Vagina (tissue), 2 donors: ENCODE measurements around the gene MB21D2.

ENCODE experiments used
- POLR2A ChIP-seq, 2 donors: fragments of 450-650 bp; IDR thresholded peaks; one replicate each; pipeline ENCODE4 v1.6.1; 2017; ENCODE audit warnings: antibody characterized with exemption in 2 of 2, mild to moderate bottlenecking in 2 of 2, moderate library complexity in 2 of 2
- POLR2AphosphoS5 ChIP-seq, 2 donors: sonication (generic); formaldehyde crosslinking; IDR thresholded peaks; one replicate each; pipeline ENCODE4 v1.9.0; 2017; ENCODE audit warnings: antibody characterized with exemption in 2 of 2, mild to moderate bottlenecking in 2 of 2, low read depth in 1 of 2; ENCODE audit not compliant: insufficient read depth in 1 of 2
- TF ChIP-seq, protein P1 (sequence below), 3 experiments: fragments of 450-650 bp in 2 of 3; fragments of 200-600 bp in 1 of 3; sonication (generic) in 1 of 3; IDR thresholded peaks; one replicate each; pipeline ENCODE4 v1.5.1; 2017 to 2019; ENCODE audit warnings: antibody characterized with exemption in 3 of 3, mild to moderate bottlenecking in 2 of 3, moderate library complexity in 2 of 3

DNA sequence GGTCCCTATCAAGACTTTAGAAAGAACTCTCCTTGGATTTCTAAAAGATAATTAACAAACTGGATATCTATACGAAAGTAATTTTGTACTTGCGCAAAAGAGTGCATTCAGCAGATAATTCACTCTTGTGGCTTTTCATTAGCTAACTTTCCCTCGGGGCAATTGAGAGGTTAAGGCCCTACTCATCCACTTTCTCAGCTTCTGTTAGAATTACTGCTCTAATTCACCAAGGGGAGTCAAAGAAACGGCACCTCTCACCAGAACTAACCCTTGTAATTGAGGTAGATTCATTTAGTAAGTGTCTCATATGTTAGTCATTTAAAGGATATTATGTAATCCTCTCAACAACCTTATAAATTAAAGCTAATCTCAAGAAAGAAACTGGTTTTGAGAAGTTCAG is 22.5 kb upstream of the MB21D2 start:
- TF ChIP-seq, protein P1, sequence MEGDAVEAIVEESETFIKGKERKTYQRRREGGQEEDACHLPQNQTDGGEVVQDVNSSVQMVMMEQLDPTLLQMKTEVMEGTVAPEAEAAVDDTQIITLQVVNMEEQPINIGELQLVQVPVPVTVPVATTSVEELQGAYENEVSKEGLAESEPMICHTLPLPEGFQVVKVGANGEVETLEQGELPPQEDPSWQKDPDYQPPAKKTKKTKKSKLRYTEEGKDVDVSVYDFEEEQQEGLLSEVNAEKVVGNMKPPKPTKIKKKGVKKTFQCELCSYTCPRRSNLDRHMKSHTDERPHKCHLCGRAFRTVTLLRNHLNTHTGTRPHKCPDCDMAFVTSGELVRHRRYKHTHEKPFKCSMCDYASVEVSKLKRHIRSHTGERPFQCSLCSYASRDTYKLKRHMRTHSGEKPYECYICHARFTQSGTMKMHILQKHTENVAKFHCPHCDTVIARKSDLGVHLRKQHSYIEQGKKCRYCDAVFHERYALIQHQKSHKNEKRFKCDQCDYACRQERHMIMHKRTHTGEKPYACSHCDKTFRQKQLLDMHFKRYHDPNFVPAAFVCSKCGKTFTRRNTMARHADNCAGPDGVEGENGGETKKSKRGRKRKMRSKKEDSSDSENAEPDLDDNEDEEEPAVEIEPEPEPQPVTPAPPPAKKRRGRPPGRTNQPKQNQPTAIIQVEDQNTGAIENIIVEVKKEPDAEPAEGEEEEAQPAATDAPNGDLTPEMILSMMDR (IDR thresholded peaks at IDR 0.05) = no peak
- TF ChIP-seq POLR2A (IDR thresholded peaks at IDR 0.05) = no peak
- TF ChIP-seq POLR2AphosphoS5 (IDR thresholded peaks at IDR 0.05; ENCODE audit: insufficient read depth in 1 of 2, low read depth in 1 of 2) = no peak
